Measurements from ENCODE around the gene DCAF8.

DCAF8 gene

DNA sequence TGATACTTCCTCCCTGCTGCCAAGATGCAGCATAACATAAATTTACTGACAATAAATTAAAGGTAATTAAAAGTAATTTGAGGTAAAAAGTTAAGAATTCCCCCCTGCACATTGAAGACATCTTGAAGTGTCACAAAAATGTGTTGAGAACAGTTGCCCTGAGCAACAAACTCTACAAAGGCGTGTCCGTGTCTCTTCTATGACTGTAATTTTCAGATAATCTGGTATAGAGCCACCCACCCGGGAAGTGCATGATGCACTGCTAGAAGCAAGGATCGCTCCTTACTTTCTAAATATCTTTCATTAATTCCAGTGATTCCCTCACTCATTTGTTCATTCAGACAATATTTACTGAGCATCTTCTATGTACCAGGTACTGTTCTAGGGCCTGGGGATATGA is 83.0 kb downstream of the DCAF8 start:
- in situ Hi-C loops (cut with MboI; ENCODE audit: low sequenced_read_pairs): no loop called here
- H3K36me3 ChIP-seq (replicated peaks): no peaks in the 10 kb centered on the region

DNA sequence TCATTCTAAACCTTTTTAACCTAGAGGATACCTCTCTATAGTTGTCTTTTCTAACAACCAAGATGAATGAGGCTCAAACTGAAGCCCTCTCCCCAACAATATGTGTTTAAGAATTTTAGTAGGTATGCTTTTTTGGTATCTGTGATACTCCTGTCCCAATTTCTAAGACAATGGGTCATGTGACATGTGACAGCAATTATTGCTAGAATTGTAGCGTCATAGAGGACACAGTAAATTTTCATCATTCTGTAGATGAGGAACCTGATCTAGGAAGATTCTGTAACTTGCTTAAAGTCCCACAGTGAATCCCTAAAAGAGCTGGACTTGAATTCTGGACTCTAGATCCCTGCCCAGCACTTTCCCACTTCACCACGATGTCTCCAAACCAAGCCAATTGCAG is 83.6 kb downstream of the DCAF8 start:
- in situ Hi-C loops (cut with MboI; ENCODE audit: low sequenced_read_pairs): no loop called here
- no peaks in the 10 kb centered on the region for H3K36me3 ChIP-seq (replicated peaks)
- no peaks in the 10 kb centered on the region for H3K4me1 ChIP-seq
- H3K9me3 ChIP-seq: no peaks in the 10 kb centered on the region
- peaks cover 7% of the 10 kb centered on the region; the same call in 1 of the 2 replicates for H3K27me3 ChIP-seq (ENCODE audit: low read depth)
- no peak overlapping the region for H3K4me3 ChIP-seq
- no peak for DNase-seq (ENCODE audit: low spot score in 2 of 2)

More for the DNA sequence above, 83.0 kb downstream of the DCAF8 start:
- no peaks in the 10 kb centered on the region for H3K9me3 ChIP-seq
- no peaks in the 10 kb centered on the region for H3K4me1 ChIP-seq
- no peak for DNase-seq (ENCODE audit: low spot score in 2 of 2)
- peaks cover 6% of the 10 kb centered on the region; the same call in 1 of the 2 replicates for H3K27me3 ChIP-seq (ENCODE audit: low read depth)
- no peak overlapping the region for H3K4me3 ChIP-seq

GRCh38 chr1:160177667-160178066 is 84.7 kb downstream of the DCAF8 start:
- Histone ChIP-seq H3K4me3 (no peak overlapping the region), H3K4me1 (no peaks in the 10 kb centered on the region), H3K27me3 (ENCODE audit: low read depth) (peaks cover 7% of the 10 kb centered on the region; the same call in 1 of the 2 replicates), H3K36me3 (replicated peaks) (no peaks in the 10 kb centered on the region), H3K9me3 (no peaks in the 10 kb centered on the region)
- no peak for DNase-seq (ENCODE audit: low spot score in 2 of 2)
- in situ Hi-C loops (cut with MboI; ENCODE audit: low sequenced_read_pairs): no loop called here

- Histone ChIP-seq H3K4me1 (no peaks in the 10 kb centered on the region), H3K4me3 (no peak overlapping the region), H3K36me3 (replicated peaks) (no peaks in the 10 kb centered on the region), H3K27me3 (ENCODE audit: low read depth) (peaks cover 7% of the 10 kb centered on the region; the same call in 1 of the 2 replicates), H3K9me3 (no peaks in the 10 kb centered on the region)
- in situ Hi-C loops (cut with MboI; ENCODE audit: low sequenced_read_pairs): no loop called here
- DNase-seq (ENCODE audit: low spot score in 2 of 2): no peak
These were observed 85.1 kb downstream of the DCAF8 start for GRCh38 chr1:160177231-160177630.

DNA sequence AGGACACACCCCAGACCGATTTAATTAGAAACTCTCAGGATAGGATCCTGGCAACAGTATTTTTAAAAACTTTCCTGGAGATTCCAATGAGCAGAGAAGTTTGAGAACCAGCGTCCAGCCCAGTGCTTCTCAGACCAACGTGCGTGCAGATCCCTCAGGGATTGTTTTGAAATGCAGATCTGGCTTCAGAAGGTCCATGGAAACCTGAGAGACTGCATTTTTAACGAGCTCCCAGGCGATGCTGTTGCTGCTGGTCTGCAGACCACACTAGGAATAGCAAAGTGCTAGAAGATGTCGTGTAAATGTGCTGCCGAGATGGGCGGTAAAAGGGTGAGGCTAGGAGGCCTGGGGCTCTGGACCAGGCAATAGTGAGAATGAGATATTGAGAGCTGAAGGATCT is 90.4 kb downstream of the DCAF8 start:
- H3K4me1 ChIP-seq: no peaks in the 10 kb centered on the region
- in situ Hi-C loops (cut with MboI; ENCODE audit: low sequenced_read_pairs): no loop called here
- H3K4me3 ChIP-seq: no peak overlapping the region
- no peaks in the 10 kb centered on the region for H3K36me3 ChIP-seq (replicated peaks)
- peaks cover 3% of the 10 kb centered on the region; the same call in 1 of the 2 replicates for H3K27me3 ChIP-seq (ENCODE audit: low read depth)
- H3K9me3 ChIP-seq: no peaks in the 10 kb centered on the region
- DNase-seq (ENCODE audit: low spot score in 2 of 2): no peak

DNA sequence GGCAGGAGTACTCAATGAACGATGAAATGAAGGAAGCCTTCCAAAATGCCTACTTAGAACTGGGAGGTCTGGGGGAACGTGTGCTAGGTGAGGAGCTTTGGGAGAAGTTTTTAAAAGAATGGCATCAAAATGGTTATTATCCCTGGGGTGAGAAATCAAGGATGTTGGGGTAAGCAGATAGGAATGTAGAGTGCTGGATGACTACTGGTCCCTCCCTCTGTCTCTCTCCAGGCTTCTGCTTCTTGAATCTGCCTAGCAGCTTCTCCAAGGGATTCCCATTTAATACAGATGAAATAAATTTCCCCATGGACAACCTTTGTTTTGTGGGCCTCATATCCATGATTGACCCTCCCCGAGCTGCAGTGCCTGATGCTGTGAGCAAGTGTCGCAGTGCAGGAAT is 91.0 kb downstream of the DCAF8 start:
- Histone ChIP-seq H3K4me3 (no peak overlapping the region), H3K36me3 (replicated peaks) (no peaks in the 10 kb centered on the region), H3K9me3 (no peaks in the 10 kb centered on the region), H3K4me1 (no peaks in the 10 kb centered on the region), H3K27me3 (ENCODE audit: low read depth) (peaks cover 3% of the 10 kb centered on the region; the same call in 1 of the 2 replicates)
- no peak for DNase-seq (ENCODE audit: low spot score in 2 of 2)
- in situ Hi-C loops (cut with MboI; ENCODE audit: low sequenced_read_pairs): no loop called here

DNA sequence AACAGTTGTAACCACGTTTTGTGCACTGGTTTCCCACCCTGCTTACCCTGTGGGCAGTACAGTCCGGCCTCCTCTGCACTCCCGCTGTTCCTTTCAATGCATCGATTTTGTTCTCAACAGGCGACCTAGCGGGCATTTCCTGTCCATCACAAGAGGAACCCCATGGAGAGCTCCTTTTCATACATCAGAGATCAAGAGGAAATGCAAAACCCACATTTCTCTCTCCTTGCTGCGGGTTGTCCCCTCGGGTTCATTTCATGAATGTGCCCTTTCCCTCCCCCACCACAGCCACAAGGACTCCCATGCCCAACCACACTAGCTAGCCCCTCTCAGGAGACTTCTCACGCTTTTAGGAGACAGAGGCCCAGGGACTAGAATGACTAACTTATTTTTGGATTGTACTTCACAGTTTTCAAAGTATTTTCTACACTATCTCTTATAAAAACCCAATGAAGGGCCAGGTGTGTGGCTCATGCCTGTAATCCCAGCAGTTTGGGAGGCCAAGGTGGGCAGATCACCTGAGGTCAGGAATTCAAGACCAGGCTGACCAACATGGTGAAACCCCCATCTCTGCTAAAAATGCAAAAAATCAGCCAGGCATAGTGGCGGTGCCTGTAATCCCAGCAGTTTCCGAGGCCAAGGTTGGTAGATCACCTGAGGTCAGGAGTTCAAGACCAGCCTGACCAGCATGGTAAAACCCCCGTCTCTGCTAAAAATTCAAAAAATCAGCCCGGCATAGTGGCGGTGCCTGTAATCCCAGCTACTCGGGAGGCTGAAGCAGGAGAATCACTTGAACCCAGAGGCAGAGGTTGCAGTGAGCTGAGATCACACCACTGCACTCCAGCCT is 92.6 kb downstream of the DCAF8 start:
- Histone ChIP-seq H3K36me3 (replicated peaks) (no peaks in the 10 kb centered on the region), H3K4me3 (no peak overlapping the region), H3K4me1 (no peaks in the 10 kb centered on the region), H3K27me3 (ENCODE audit: low read depth) (peaks cover 5% of the 10 kb centered on the region; the same call in 1 of the 2 replicates), H3K9me3 (no peaks in the 10 kb centered on the region)
- in situ Hi-C loops (cut with MboI; ENCODE audit: low sequenced_read_pairs): no loop called here
- DNase-seq (ENCODE audit: low spot score in 2 of 2): no peak

GRCh38 chr1:160168609-160169369 is 93.6 kb downstream of the DCAF8 start:
- Histone ChIP-seq H3K4me1 (no peaks in the 10 kb centered on the region), H3K9me3 (no peaks in the 10 kb centered on the region), H3K36me3 (replicated peaks) (no peaks in the 10 kb centered on the region), H3K27me3 (ENCODE audit: low read depth) (0 out of 2 replicates have a peak, but pooled peaks cover 2% of the 10 kb centered on the region), H3K4me3 (no peak overlapping the region)
- no peak for DNase-seq (ENCODE audit: low spot score in 2 of 2)
- in situ Hi-C loops (cut with MboI; ENCODE audit: low sequenced_read_pairs): no loop called here

DNA sequence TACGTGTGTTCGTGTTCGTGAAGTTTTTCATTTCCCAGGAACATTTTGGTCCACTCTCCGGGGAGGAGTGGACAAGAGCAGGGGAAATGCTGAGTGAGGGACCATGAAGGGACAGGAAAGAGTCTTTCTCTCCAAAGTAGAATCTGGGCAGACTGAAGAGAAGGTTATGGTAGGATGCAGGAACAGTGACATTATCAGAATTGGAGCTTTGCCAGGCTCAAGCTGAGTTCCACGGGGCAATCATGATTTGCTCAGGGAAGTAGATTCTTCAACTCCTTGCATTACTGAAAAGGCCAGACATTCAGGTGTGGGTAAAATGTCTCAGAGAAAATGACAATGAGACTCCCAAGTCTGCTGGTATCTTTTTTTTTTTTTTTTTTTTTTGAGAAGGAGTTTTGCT is 94.3 kb downstream of the DCAF8 start:
- in situ Hi-C loops (cut with MboI; ENCODE audit: low sequenced_read_pairs): no loop called here

GRCh38 chr1:160167580-160167979 is 94.8 kb downstream of the DCAF8 start:
- in situ Hi-C loops (cut with MboI; ENCODE audit: low sequenced_read_pairs): no loop called here
- H3K27me3 ChIP-seq (ENCODE audit: low read depth): 0 out of 2 replicates have a peak, but pooled peaks cover 2% of the 10 kb centered on the region
- no peaks in the 10 kb centered on the region for H3K36me3 ChIP-seq (replicated peaks)
- no peak overlapping the region for H3K4me3 ChIP-seq
- DNase-seq (ENCODE audit: low spot score in 2 of 2): no peak
- H3K4me1 ChIP-seq: no peaks in the 10 kb centered on the region
- H3K9me3 ChIP-seq: no peaks in the 10 kb centered on the region

More for the DNA sequence above, 94.3 kb downstream of the DCAF8 start:
- no peaks in the 10 kb centered on the region for H3K4me1 ChIP-seq
- 0 out of 2 replicates have a peak, but pooled peaks cover 2% of the 10 kb centered on the region for H3K27me3 ChIP-seq (ENCODE audit: low read depth)
- no peaks in the 10 kb centered on the region for H3K36me3 ChIP-seq (replicated peaks)
- DNase-seq (ENCODE audit: low spot score in 2 of 2): no peak
- H3K9me3 ChIP-seq: no peaks in the 10 kb centered on the region
- no peak overlapping the region for H3K4me3 ChIP-seq

DNA sequence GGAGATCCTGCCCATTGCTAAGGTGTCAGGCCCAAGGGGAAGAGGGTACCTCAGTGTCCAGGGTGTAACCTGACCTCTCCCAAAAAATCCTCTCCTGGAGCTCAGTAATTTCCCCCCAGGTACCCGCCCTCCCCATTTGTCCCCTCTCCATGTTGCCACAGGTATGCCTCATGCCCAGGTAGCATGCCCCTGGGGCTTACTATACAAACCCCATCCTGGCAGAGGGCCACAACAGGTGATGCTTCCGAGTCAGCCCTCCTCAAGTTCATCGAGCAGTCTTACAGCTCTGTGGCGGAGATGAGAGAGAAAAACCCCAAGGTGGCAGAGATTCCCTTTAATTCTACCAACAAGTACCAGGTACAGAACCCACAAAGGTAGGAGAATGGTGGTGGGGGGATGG is 95.3 kb downstream of the DCAF8 start:
- Histone ChIP-seq H3K4me3 (no peak overlapping the region), H3K36me3 (replicated peaks) (no peaks in the 10 kb centered on the region), H3K9me3 (no peaks in the 10 kb centered on the region), H3K4me1 (no peaks in the 10 kb centered on the region), H3K27me3 (ENCODE audit: low read depth) (0 out of 2 replicates have a peak, but pooled peaks cover 2% of the 10 kb centered on the region)
- DNase-seq (ENCODE audit: low spot score in 2 of 2): no peak
- in situ Hi-C loops (cut with MboI; ENCODE audit: low sequenced_read_pairs): no loop called here

- H3K4me3 ChIP-seq: no peak overlapping the region
- DNase-seq (ENCODE audit: low spot score in 2 of 2): no peak
- H3K36me3 ChIP-seq (replicated peaks): no peaks in the 10 kb centered on the region
- H3K9me3 ChIP-seq: no peaks in the 10 kb centered on the region
- H3K4me1 ChIP-seq: no peaks in the 10 kb centered on the region
- in situ Hi-C loops (cut with MboI; ENCODE audit: low sequenced_read_pairs): no loop called here
- H3K27me3 ChIP-seq (ENCODE audit: low read depth): peaks cover 2% of the 10 kb centered on the region; the same call in 1 of the 2 replicates
These were observed 96.0 kb downstream of the DCAF8 start for GRCh38 chr1:160166166-160166868.

All from HAP-1 (cell line).